Erythroblast (primary cell): Measurements from ENCODE around the gene TNFRSF4.

Experiments
- GATA1 ChIP-seq: IDR thresholded peaks from 2 replicates; pipeline ENCODE4 v1.6.1; 2011; ENCODE audit warnings: low read depth, mild to moderate bottlenecking, control low read depth, low read length, moderate library complexity
- POLR2A ChIP-seq: IDR thresholded peaks from 2 replicates; pipeline ENCODE4 v1.6.1; 2011; ENCODE audit warnings: mild to moderate bottlenecking, low read length

DNA sequence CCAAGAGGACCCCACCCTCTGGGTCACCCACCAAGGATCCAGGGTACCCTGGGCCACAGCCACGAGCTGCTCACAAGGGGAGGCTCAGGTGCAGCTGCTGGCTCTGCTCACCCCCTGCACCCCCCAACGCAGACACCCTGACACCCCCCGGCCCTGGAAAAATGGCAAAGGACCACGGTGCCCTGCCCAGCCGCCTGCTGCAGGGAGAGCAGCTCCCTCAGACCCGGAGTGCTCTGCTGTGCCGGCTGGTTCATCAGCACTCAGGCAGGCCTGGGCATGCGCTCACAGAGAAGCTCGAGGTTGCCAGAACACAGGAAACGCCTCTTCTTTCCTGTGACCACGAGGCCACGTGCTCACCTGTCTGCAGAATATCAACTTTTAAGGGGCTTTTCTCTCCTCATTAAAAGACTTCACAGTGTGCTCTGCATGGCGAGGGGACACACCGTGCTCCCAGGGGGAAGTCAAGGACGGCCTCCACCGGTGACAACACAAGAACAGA is 36.9 kb upstream of the TNFRSF4 start:
- TF ChIP-seq POLR2A (no peak), GATA1 (no peak)
